OCI-LY7 (cell line): ENCODE results near the gene LCMT1. TPM values are rescaled to one million over a fixed set of nuclear protein-coding genes. Genes with fewer than 3 reads are reported as not detected.
"Not testable (repeated sequence)": the region's sequence is repeated elsewhere in the genome, so short reads cannot be mapped to it uniquely, and the experiment has no call there.

Experiments used
- BruUV-seq: library from RNA; stranded (reverse); fragments of 400-500 nt; replicated peaks from 2 replicates; lab custom pipeline; 2021; lab: Mats Ljungman, UMichigan
- CTCF ChIA-PET: fragments of 300-600 bp; sonication (Branson Sonifier 250); formaldehyde crosslinking; loops from one replicate; lab custom pipeline; 2022; ENCODE audit warnings: antibody characterized with exemption; ENCODE audit not compliant: unreplicated experiment; lab: Charles Lee
- POLR2A ChIA-PET: fragments of 300-600 bp; sonication (Branson Sonifier 250); formaldehyde crosslinking; loops from one replicate; lab custom pipeline; 2022; ENCODE audit warnings: antibody characterized with exemption; lab: Charles Lee
- DNase-seq: peaks from one replicate; pipeline ENCODE4 v3.0.0-alpha.2; 2015; ENCODE audit warnings: low spot score
- H2AFZ ChIP-seq: fragments of 200-600 bp; sonication (generic), shearing (Covaris generic); 2 replicates; pipeline ENCODE4 v1.6.1; 2014; ENCODE audit warnings: mild to moderate bottlenecking, antibody characterized with exemption, low read length, moderate library complexity
- H3K27ac ChIP-seq: fragments of 200-600 bp; sonication (generic); 2 replicates; pipeline ENCODE4 v1.5.1; 2014; ENCODE audit warnings: mixed run types, low read depth, mild to moderate bottlenecking, moderate library complexity, low read length, inconsistent platforms; ENCODE audit not compliant: poor library complexity, severe bottlenecking
- H3K36me3 ChIP-seq: fragments of 200-600 bp; sonication (generic); 2 replicates; pipeline ENCODE4 v1.6.1; 2014; ENCODE audit warnings: mild to moderate bottlenecking, antibody characterized with exemption, low read length, moderate library complexity, mixed read lengths; ENCODE audit not compliant: insufficient read depth
- H3K4me1 ChIP-seq: fragments of 200-600 bp; sonication (generic); 2 replicates; pipeline ENCODE4 v1.5.1; 2014; ENCODE audit warnings: mild to moderate bottlenecking, low read length; ENCODE audit not compliant: insufficient read depth, poor library complexity, severe bottlenecking
- H3K4me2 ChIP-seq: fragments of 200-600 bp; sonication (generic); 2 replicates; pipeline ENCODE4 v1.6.1; 2014; ENCODE audit warnings: mild to moderate bottlenecking, low read length
- H3K4me3 ChIP-seq: fragments of 200-600 bp; sonication (generic); 2 replicates; pipeline ENCODE4 v1.5.1; 2014; ENCODE audit warnings: mild to moderate bottlenecking, low read depth, low read length; ENCODE audit not compliant: poor library complexity, severe bottlenecking
- H3K79me2 ChIP-seq: fragments of 200-600 bp; sonication (generic); 2 replicates; pipeline ENCODE4 v1.6.1; 2016; ENCODE audit warnings: low read depth, mild to moderate bottlenecking, low read length, moderate library complexity, mixed read lengths; ENCODE audit not compliant: insufficient read depth
- H3K9me2 ChIP-seq: fragments of 200-600 bp; sonication (generic); 2 replicates; pipeline ENCODE4 v1.6.1; 2016; ENCODE audit warnings: mild to moderate bottlenecking, low read length, mixed read lengths; ENCODE audit not compliant: insufficient read depth
- H3K9me3 ChIP-seq: fragments of 200-600 bp; sonication (generic); 2 replicates; pipeline ENCODE4 v1.6.1; 2014; ENCODE audit warnings: mild to moderate bottlenecking, mixed run types, low read length, mixed read lengths
- H4K20me1 ChIP-seq: fragments of 200-600 bp; sonication (generic); 2 replicates; pipeline ENCODE4 v1.6.1; 2014; ENCODE audit warnings: mild to moderate bottlenecking, antibody characterized with exemption, low read length, moderate library complexity, mixed read lengths; ENCODE audit not compliant: insufficient read depth
- EZH2phosphoT487 ChIP-seq: fragments of 200-600 bp; sonication (generic); IDR thresholded peaks from 2 replicates; pipeline ENCODE4 v1.6.1; 2018; ENCODE audit warnings: low read depth, borderline replicate concordance, mild to moderate bottlenecking, mixed run types, antibody characterized with exemption, low read length, moderate library complexity, mixed read lengths
- intact Hi-C: fragments of 100-400 bp; cut with micrococcal nuclease; formaldehyde crosslinking; loops from one replicate; pipeline ENCODE4 v1.10.0; 2022; ENCODE audit not compliant: unreplicated experiment
- total RNA-seq, 2 experiments: library from RNA; depleted of rRNA in 1 of 2; stranded (reverse); fragments of >200 nt in 1 of 2; shearing (Covaris generic) in 1 of 2; gene quantifications; 2 replicates each; pipeline ENCODE4 v1.2.3, GENCODE V29; 2014 to 2022
- TF ChIP-seq, protein P1 (sequence below): fragments of 200-600 bp; sonication (generic); conservative IDR thresholded peaks from 2 replicates; pipeline ENCODE4 v1.5.1; 2014; ENCODE audit warnings: mild to moderate bottlenecking, antibody characterized with exemption, low read length, moderate library complexity, mixed read lengths

The LCMT1 gene
- total RNA-seq, 2 experiments from 2014 or later, result 19.4 to 42.0 TPM

- intact Hi-C loops, result no loop called here
- Histone ChIP-seq H3K9me3 (no peaks in the 10 kb centered on the region), H3K9me2 (no peaks in the 10 kb centered on the region), H3K4me3 (no peak overlapping the region), H3K36me3 (peaks cover 77% of the 10 kb centered on the region), H3K79me2 (no peaks in the 10 kb centered on the region), H3K4me1 (no peaks in the 10 kb centered on the region), H3K27ac (no peak overlapping the region), H2AFZ (no peak overlapping the region), H3K4me2 (no peak overlapping the region), H4K20me1 (no peaks in the 10 kb centered on the region)
- TF ChIP-seq, protein P1, sequence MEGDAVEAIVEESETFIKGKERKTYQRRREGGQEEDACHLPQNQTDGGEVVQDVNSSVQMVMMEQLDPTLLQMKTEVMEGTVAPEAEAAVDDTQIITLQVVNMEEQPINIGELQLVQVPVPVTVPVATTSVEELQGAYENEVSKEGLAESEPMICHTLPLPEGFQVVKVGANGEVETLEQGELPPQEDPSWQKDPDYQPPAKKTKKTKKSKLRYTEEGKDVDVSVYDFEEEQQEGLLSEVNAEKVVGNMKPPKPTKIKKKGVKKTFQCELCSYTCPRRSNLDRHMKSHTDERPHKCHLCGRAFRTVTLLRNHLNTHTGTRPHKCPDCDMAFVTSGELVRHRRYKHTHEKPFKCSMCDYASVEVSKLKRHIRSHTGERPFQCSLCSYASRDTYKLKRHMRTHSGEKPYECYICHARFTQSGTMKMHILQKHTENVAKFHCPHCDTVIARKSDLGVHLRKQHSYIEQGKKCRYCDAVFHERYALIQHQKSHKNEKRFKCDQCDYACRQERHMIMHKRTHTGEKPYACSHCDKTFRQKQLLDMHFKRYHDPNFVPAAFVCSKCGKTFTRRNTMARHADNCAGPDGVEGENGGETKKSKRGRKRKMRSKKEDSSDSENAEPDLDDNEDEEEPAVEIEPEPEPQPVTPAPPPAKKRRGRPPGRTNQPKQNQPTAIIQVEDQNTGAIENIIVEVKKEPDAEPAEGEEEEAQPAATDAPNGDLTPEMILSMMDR, result no peak
- no peak for TF ChIP-seq EZH2phosphoT487
- BruUV-seq, result no TSS peak
- DNase-seq, result no peak
- POLR2A ChIA-PET, result interaction anchor here (0.7 kb wide), 2 partner anchors 68 to 347 kb away, joined by 3 read pairs; no protein-coding TSS in a partner anchor
- CTCF ChIA-PET, result no interaction called here
Observed at GRCh38 chr16:25165284-25165683, 53.7 kb downstream of the LCMT1 start.

DNA sequence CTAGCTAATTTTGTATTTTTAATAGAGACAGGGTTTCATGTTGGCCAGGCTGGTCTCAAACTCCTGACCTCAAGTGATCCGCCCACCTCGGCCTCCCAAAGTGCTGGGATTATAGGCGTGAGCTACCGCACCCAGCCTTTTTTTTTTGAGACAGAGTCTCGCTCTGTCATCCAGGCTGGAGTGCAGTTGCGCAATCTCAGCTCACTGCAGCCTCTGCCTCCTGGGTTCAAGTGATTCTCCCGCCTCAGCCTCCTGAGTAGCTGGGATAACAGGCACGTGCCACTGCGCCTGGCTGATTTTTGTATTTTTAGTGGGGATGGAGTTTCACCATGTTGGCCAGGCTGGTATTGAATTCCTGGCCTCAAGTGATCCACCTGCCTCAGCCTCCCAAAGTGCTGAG is 56.4 kb downstream of the LCMT1 start:
- H3K9me2 ChIP-seq, H3K4me1 ChIP-seq, H3K9me3 ChIP-seq, H3K4me2 ChIP-seq, H4K20me1 ChIP-seq, CTCF ChIA-PET, H3K4me3 ChIP-seq, DNase-seq, H3K27ac ChIP-seq, BruUV-seq, intact Hi-C loops, H3K79me2 ChIP-seq, H2AFZ ChIP-seq: not testable (repeated sequence)
- H3K36me3 ChIP-seq, result peaks cover 84% of the 10 kb centered on the region
- POLR2A ChIA-PET, result interaction anchor here (1.5 kb wide), 1 partner anchor 13 kb away, joined by 3 read pairs; no protein-coding TSS in a partner anchor

GRCh38 chr16:25171390-25171789 is 59.8 kb downstream of the LCMT1 start:
- no peaks in the 10 kb centered on the region for H3K9me2 ChIP-seq
- CTCF ChIA-PET, result no interaction called here

More at GRCh38 chr16:25171390-25171789, 59.8 kb downstream of the LCMT1 start:
- no peak overlapping the region for H3K4me3 ChIP-seq
- no peak overlapping the region for H3K4me2 ChIP-seq
- H2AFZ ChIP-seq, result no peak overlapping the region
- H3K79me2 ChIP-seq, result no peaks in the 10 kb centered on the region
- peaks cover 56% of the 10 kb centered on the region for H3K36me3 ChIP-seq
- TF ChIP-seq, protein P1, result no peak
- TF ChIP-seq EZH2phosphoT487, result no peak
- no peak overlapping the region for H3K27ac ChIP-seq
- no peaks in the 10 kb centered on the region for H4K20me1 ChIP-seq
- intact Hi-C loops, result no loop called here
- no peaks in the 10 kb centered on the region for H3K4me1 ChIP-seq
- POLR2A ChIA-PET, result interaction anchor here (0.5 kb wide), 1 partner anchor 10 kb away, joined by 4 read pairs; no protein-coding TSS in a partner anchor
- BruUV-seq, result no TSS peak
- no peaks in the 10 kb centered on the region for H3K9me3 ChIP-seq
- DNase-seq, result no peak
